ENCODE data around the gene EHBP1. TPM values are rescaled to one million over a fixed set of nuclear protein-coding genes. Genes with fewer than 3 reads are reported as not detected.

Gene EHBP1
- total and polyA plus RNA-seq, 4 experiments from 2014 or later = 9.2 to 31.9 (median 21.0) TPM

- no peaks in the 10 kb centered on the region for H3K36me3 ChIP-seq (ENCODE audit: insufficient read depth, low read length)
- Mint-ChIP-seq H3K27ac (peak overlapping the region in 1 of 7 donors; percentile 24), H3K27me3 (no peaks in the 10 kb centered on the region), H3K9me3 (peaks cover 6 to 23% (median 11%) of the 10 kb centered on the region in 8 donors), H3K4me3 (peak overlapping the region in 2 of 8 donors; percentile 11 to 21), H3K36me3 (peaks cover 25 to 36% of the 10 kb centered on the region in 2 donors), H3K4me1 (peaks cover 22 to 47% (median 33%) of the 10 kb centered on the region in 4 donors)
- intact Hi-C loops (cut with micrococcal nuclease) = no loop called here
- H3K4me1 ChIP-seq (ENCODE audit: insufficient read depth, low read length) = no peaks in the 10 kb centered on the region
- CTCF ChIA-PET (ENCODE audit: partially characterized antibody) = interaction anchor here (1.8 kb wide), 1 partner anchor 266 kb away, joined by 6 read pairs; no protein-coding TSS in a partner anchor
- no peaks in the 10 kb centered on the region for H3K9me3 ChIP-seq (ENCODE audit: control insufficient read depth in 1 of 2, low read length in 2 of 2)
- H3K27me3 ChIP-seq (ENCODE audit: insufficient read depth, low read length) = no peaks in the 10 kb centered on the region
- no peak for DNase-seq
- no peak overlapping the region for H3K27ac ChIP-seq (ENCODE audit: low read depth, low read length)
- POLR2A ChIA-PET (ENCODE audit: partially characterized antibody) = no interaction called here
- H3K4me3 ChIP-seq (ENCODE audit: low read length in 2 of 2) = no peak overlapping the region
Observed at GRCh38 chr2:62724106-62724505, 18.6 kb downstream of the EHBP1 start.

- H3K27ac Mint-ChIP-seq = peak overlapping the region in 1 of 7 donors; percentile 68
- no peaks in the 10 kb centered on the region for H3K36me3 ChIP-seq (ENCODE audit: insufficient read depth, low read length)
- intact Hi-C loops (cut with micrococcal nuclease) = no loop called here
- no peaks in the 10 kb centered on the region for H3K27me3 Mint-ChIP-seq
- H3K4me1 Mint-ChIP-seq = peaks cover 21 to 43% (median 32%) of the 10 kb centered on the region in 4 donors
- peak in 2 of 5 donors; percentile 16 to 22 for DNase-seq
- H3K9me3 ChIP-seq (ENCODE audit: control insufficient read depth in 1 of 2, low read length in 2 of 2) = no peaks in the 10 kb centered on the region
- H3K36me3 Mint-ChIP-seq = peaks cover 23 to 34% of the 10 kb centered on the region in 2 donors
- no peak overlapping the region for H3K27ac ChIP-seq (ENCODE audit: low read depth, low read length)
- no peaks in the 10 kb centered on the region for H3K27me3 ChIP-seq (ENCODE audit: insufficient read depth, low read length)
- H3K4me1 ChIP-seq (ENCODE audit: insufficient read depth, low read length) = no peaks in the 10 kb centered on the region
- ChIA-PET POLR2A (ENCODE audit: partially characterized antibody) (no interaction called here), CTCF (ENCODE audit: partially characterized antibody) (no interaction called here)
- no peak overlapping the region for H3K4me3 ChIP-seq (ENCODE audit: low read length in 2 of 2)
- H3K4me3 Mint-ChIP-seq = no peak overlapping the region
- H3K9me3 Mint-ChIP-seq = peaks cover 6 to 23% (median 11%) of the 10 kb centered on the region in 8 donors
Observed at GRCh38 chr2:62724886-62725711, 19.6 kb downstream of the EHBP1 start.

GRCh38 chr2:62725712-62726055, 20.2 kb downstream of the EHBP1 start:
- H3K4me1 ChIP-seq (ENCODE audit: insufficient read depth, low read length) = no peaks in the 10 kb centered on the region
- Mint-ChIP-seq H3K9me3 (peaks cover 6 to 28% (median 14%) of the 10 kb centered on the region in 8 donors), H3K36me3 (peaks cover 23 to 40% of the 10 kb centered on the region in 2 donors), H3K27me3 (no peaks in the 10 kb centered on the region), H3K4me1 (peaks cover 19 to 39% (median 31%) of the 10 kb centered on the region in 4 donors), H3K27ac (peak overlapping the region in 1 of 7 donors; percentile 68), H3K4me3 (no peak overlapping the region)
- DNase-seq = no peak
- intact Hi-C loops (cut with micrococcal nuclease) = no loop called here
- H3K4me3 ChIP-seq (ENCODE audit: low read length in 2 of 2) = no peak overlapping the region
- ChIA-PET CTCF (ENCODE audit: partially characterized antibody) (no interaction called here), POLR2A (ENCODE audit: partially characterized antibody) (no interaction called here)
- no peaks in the 10 kb centered on the region for H3K9me3 ChIP-seq (ENCODE audit: control insufficient read depth in 1 of 2, low read length in 2 of 2)
- H3K27me3 ChIP-seq (ENCODE audit: insufficient read depth, low read length) = no peaks in the 10 kb centered on the region
- no peak overlapping the region for H3K27ac ChIP-seq (ENCODE audit: low read depth, low read length)
- H3K36me3 ChIP-seq (ENCODE audit: insufficient read depth, low read length) = no peaks in the 10 kb centered on the region

GRCh38 chr2:62727259-62727867, 21.9 kb downstream of the EHBP1 start:
- Histone ChIP-seq H3K4me1 (ENCODE audit: insufficient read depth, low read length) (no peaks in the 10 kb centered on the region), H3K36me3 (ENCODE audit: insufficient read depth, low read length) (no peaks in the 10 kb centered on the region), H3K9me3 (ENCODE audit: control insufficient read depth in 1 of 2, low read length in 2 of 2) (peaks cover 0 to 3% of the 10 kb centered on the region in 2 donors), H3K4me3 (ENCODE audit: low read length in 2 of 2) (no peak overlapping the region), H3K27ac (ENCODE audit: low read depth, low read length) (no peak overlapping the region), H3K27me3 (ENCODE audit: insufficient read depth, low read length) (no peaks in the 10 kb centered on the region)
- DNase-seq = no peak
- Mint-ChIP-seq H3K36me3 (peaks cover 22 to 40% of the 10 kb centered on the region in 2 donors), H3K27ac (no peak overlapping the region), H3K27me3 (no peaks in the 10 kb centered on the region), H3K4me3 (no peak overlapping the region), H3K4me1 (peaks cover 16 to 39% (median 33%) of the 10 kb centered on the region in 4 donors), H3K9me3 (peaks cover 6 to 37% (median 21%) of the 10 kb centered on the region in 8 donors)
- ChIA-PET POLR2A (ENCODE audit: partially characterized antibody) (no interaction called here), CTCF (ENCODE audit: partially characterized antibody) (interaction anchor here (0.6 kb wide), 1 partner anchor 788 kb away, joined by 3 read pairs; no protein-coding TSS in a partner anchor)
- intact Hi-C loops (cut with micrococcal nuclease) = no loop called here

GRCh38 chr2:62727876-62728566, 22.5 kb downstream of the EHBP1 start:
- Mint-ChIP-seq H3K27me3 (no peaks in the 10 kb centered on the region), H3K9me3 (peaks cover 1 to 38% (median 19%) of the 10 kb centered on the region in 8 donors), H3K27ac (no peak overlapping the region), H3K4me1 (peaks cover 15 to 44% (median 34%) of the 10 kb centered on the region in 4 donors), H3K36me3 (peaks cover 16 to 41% of the 10 kb centered on the region in 2 donors), H3K4me3 (no peak overlapping the region)
- Histone ChIP-seq H3K27me3 (ENCODE audit: insufficient read depth, low read length) (no peaks in the 10 kb centered on the region), H3K9me3 (ENCODE audit: control insufficient read depth in 1 of 2, low read length in 2 of 2) (peaks cover 0 to 3% of the 10 kb centered on the region in 2 donors), H3K4me3 (ENCODE audit: low read length in 2 of 2) (no peak overlapping the region), H3K36me3 (ENCODE audit: insufficient read depth, low read length) (no peaks in the 10 kb centered on the region), H3K4me1 (ENCODE audit: insufficient read depth, low read length) (no peaks in the 10 kb centered on the region), H3K27ac (ENCODE audit: low read depth, low read length) (no peak overlapping the region)
- no peak for DNase-seq
- intact Hi-C loops (cut with micrococcal nuclease) = no loop called here
- POLR2A ChIA-PET (ENCODE audit: partially characterized antibody) = no interaction called here
- CTCF ChIA-PET (ENCODE audit: partially characterized antibody) = interaction anchor here (0.6 kb wide), 1 partner anchor 789 kb away, joined by 3 read pairs; no protein-coding TSS in a partner anchor

GRCh38 chr2:62731275-62731674, 25.8 kb downstream of the EHBP1 start:
- H3K27me3 ChIP-seq (ENCODE audit: insufficient read depth, low read length) = no peaks in the 10 kb centered on the region
- no peak overlapping the region for H3K4me3 ChIP-seq (ENCODE audit: low read length in 2 of 2)
- no peak overlapping the region for H3K27ac ChIP-seq (ENCODE audit: low read depth, low read length)
- H3K4me1 ChIP-seq (ENCODE audit: insufficient read depth, low read length) = no peaks in the 10 kb centered on the region
- POLR2A ChIA-PET (ENCODE audit: partially characterized antibody) = no interaction called here
- intact Hi-C loops (cut with micrococcal nuclease) = no loop called here
- H3K36me3 ChIP-seq (ENCODE audit: insufficient read depth, low read length) = no peaks in the 10 kb centered on the region
- CTCF ChIA-PET (ENCODE audit: partially characterized antibody) = no interaction called here
- peaks cover 0 to 3% of the 10 kb centered on the region in 2 donors for H3K9me3 ChIP-seq (ENCODE audit: control insufficient read depth in 1 of 2, low read length in 2 of 2)
- Mint-ChIP-seq H3K27me3 (no peaks in the 10 kb centered on the region), H3K36me3 (peaks cover 5 to 31% of the 10 kb centered on the region in 2 donors), H3K27ac (no peak overlapping the region), H3K4me1 (peaks cover 18 to 38% (median 22%) of the 10 kb centered on the region in 4 donors), H3K9me3 (peaks cover 0 to 29% (median 15%) of the 10 kb centered on the region in 8 donors), H3K4me3 (no peak overlapping the region)
- DNase-seq = no peak
